SK-N-SH (cell line): ENCODE data around the gene SHISA8.

Experiments used
- CTCF ChIP-seq: fragments of 200-600 bp; sonication (generic); IDR thresholded peaks from 2 replicates; pipeline ENCODE4 v1.6.1; 2017; ENCODE audit warnings: antibody characterized with exemption, mild to moderate bottlenecking, moderate library complexity
- EZH2phosphoT487 ChIP-seq: fragments of 200-600 bp; sonication (generic); IDR thresholded peaks from 2 replicates; pipeline ENCODE4 v1.6.1; 2017; ENCODE audit warnings: low read depth, mixed run types, mild to moderate bottlenecking, antibody characterized with exemption, moderate library complexity, borderline replicate concordance
- JUND ChIP-seq: IDR thresholded peaks from 2 replicates; pipeline ENCODE4 v1.4.0; 2012
- MAX ChIP-seq: IDR thresholded peaks from 2 replicates; pipeline ENCODE4 v1.4.0; 2012; ENCODE audit warnings: low read depth
- RAD21 ChIP-seq: IDR thresholded peaks from 2 replicates; pipeline ENCODE4 v1.6.1; 2012; ENCODE audit warnings: mild to moderate bottlenecking, low read length
- REST ChIP-seq: IDR thresholded peaks from 2 replicates; pipeline ENCODE4 v1.6.1; 2012; ENCODE audit warnings: mild to moderate bottlenecking, low read depth, low read length, moderate library complexity
- TCF12 ChIP-seq: IDR thresholded peaks from 2 replicates; pipeline ENCODE4 v1.4.0; 2012
- USF1 ChIP-seq: IDR thresholded peaks from 2 replicates; pipeline ENCODE4 v1.4.0; 2012; ENCODE audit warnings: low read depth, borderline replicate concordance
- TF ChIP-seq, protein P1 (sequence below): fragments of 150-350 bp; IDR thresholded peaks from 2 replicates; pipeline ENCODE4 v1.6.1; 2017; ENCODE audit warnings: antibody characterized with exemption, low read length, low read depth, borderline replicate concordance

GRCh38 chr22:41909310-41910049 is 5.4 kb downstream of the SHISA8 start:
- TF ChIP-seq CTCF (no peak), MAX (no peak), RAD21 (no peak), REST (no peak), TCF12 (no peak), EZH2phosphoT487 (no peak), JUND (no peak), USF1 (no peak)
- TF ChIP-seq, protein P1, sequence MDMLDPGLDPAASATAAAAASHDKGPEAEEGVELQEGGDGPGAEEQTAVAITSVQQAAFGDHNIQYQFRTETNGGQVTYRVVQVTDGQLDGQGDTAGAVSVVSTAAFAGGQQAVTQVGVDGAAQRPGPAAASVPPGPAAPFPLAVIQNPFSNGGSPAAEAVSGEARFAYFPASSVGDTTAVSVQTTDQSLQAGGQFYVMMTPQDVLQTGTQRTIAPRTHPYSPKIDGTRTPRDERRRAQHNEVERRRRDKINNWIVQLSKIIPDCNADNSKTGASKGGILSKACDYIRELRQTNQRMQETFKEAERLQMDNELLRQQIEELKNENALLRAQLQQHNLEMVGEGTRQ, result no peak
